Vagina (tissue), 2 donors: ENCODE data around the gene SGCD.

ENCODE experiments used
- POLR2A ChIP-seq, 2 donors: fragments of 450-650 bp; IDR thresholded peaks; one replicate each; pipeline ENCODE4 v1.6.1; 2017; ENCODE audit warnings: antibody characterized with exemption in 2 of 2, mild to moderate bottlenecking in 2 of 2, moderate library complexity in 2 of 2
- TF ChIP-seq, protein P1 (sequence below), 3 experiments: fragments of 450-650 bp in 2 of 3; fragments of 200-600 bp in 1 of 3; sonication (generic) in 1 of 3; IDR thresholded peaks; one replicate each; pipeline ENCODE4 v1.5.1; 2017 to 2019; ENCODE audit warnings: antibody characterized with exemption in 3 of 3, mild to moderate bottlenecking in 2 of 3, moderate library complexity in 2 of 3

DNA sequence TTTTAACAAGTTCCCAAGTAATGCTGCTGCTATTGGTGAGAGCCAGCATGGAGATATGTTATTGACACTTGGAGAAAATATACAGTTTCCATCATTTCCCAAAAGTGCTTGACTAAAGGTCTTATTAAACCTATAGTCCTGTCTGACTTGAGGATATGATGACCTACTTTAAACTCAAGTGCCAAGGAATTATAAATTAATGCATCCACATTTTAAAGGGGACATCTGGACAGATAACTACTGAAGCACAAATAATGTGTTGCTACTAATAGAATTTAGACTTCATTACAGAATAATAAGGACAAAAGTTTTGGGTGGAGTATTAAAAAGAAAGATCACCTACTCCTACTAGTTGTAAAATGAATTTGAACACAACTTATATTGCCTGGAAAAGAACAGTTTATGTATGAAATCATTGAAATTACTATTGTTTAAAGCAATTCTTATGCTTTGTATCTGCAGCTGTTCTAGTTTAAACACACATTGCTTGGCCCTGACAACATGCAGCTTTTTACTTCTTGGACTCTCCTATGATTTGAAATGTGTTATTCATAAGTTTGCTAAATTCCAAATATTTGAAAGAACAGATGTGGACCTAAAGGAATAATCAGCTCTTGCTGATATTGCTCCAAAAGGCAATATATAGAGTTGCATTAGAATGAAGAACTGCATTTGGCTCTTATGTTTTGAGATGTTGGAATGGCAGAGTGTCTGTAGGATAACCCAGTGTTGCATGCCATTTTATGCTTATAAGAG is 73.4 kb downstream of the SGCD start:
- TF ChIP-seq, protein P1, sequence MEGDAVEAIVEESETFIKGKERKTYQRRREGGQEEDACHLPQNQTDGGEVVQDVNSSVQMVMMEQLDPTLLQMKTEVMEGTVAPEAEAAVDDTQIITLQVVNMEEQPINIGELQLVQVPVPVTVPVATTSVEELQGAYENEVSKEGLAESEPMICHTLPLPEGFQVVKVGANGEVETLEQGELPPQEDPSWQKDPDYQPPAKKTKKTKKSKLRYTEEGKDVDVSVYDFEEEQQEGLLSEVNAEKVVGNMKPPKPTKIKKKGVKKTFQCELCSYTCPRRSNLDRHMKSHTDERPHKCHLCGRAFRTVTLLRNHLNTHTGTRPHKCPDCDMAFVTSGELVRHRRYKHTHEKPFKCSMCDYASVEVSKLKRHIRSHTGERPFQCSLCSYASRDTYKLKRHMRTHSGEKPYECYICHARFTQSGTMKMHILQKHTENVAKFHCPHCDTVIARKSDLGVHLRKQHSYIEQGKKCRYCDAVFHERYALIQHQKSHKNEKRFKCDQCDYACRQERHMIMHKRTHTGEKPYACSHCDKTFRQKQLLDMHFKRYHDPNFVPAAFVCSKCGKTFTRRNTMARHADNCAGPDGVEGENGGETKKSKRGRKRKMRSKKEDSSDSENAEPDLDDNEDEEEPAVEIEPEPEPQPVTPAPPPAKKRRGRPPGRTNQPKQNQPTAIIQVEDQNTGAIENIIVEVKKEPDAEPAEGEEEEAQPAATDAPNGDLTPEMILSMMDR (IDR thresholded peaks at IDR 0.05) = no peak
- TF ChIP-seq POLR2A (IDR thresholded peaks at IDR 0.05) = no peak
